Measurements from ENCODE around the gene P2RX3.
"Not testable (repeated sequence)": the region's sequence is repeated elsewhere in the genome, so short reads cannot be mapped to it uniquely, and the experiment has no call there.

P2RX3 gene

GRCh38 chr11:57338142-57338541, at the start of gene P2RX3:
Gene P2RX3, plus strand, starts transcription at chr11:57338352. Its CDS starts 199 bp downstream, at chr11:57338551.
- no peak for DNase-seq (ENCODE audit: low spot score)

DNA sequence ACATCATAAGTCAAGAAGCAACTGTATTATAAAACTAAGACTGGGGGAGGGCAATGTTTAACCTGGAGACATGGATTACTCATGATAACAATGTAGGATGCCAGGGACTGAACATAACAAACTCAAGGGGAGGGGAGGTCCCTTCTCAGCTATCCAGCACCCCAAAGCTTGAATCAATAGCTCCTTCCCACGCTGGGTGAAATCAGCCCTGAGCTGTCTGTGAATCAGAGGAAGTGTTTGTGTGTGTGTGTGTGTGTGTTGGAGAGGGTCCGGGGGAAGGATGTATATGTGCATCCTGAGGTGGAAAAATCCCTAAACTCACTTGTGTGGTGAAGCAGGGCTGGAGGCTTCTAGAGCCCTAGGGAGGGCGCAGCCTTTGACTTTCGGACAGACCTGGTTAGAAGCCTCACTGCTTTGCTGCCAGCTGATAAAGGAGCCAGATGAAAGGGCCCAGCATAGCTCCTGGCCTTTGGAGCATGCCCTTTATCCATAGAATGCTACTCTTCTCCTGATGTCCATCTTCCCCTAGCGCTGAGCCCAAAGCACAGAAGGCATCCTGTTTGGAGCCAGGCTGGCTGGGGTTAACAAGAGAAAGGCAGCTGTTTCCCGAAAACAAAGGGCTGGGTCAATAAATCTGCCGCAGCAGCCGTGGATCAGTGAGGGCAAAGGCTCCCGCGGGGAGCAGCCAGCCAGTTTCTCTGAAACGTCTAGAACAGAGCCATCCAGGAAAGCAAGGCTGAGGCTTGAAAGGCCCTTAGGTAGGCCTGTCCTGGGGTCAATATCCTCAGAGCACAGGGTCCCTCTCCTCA, 49.2 kb upstream of the P2RX3 start:
- DNase-seq (ENCODE audit: low spot score): peak; percentile 49

DNA sequence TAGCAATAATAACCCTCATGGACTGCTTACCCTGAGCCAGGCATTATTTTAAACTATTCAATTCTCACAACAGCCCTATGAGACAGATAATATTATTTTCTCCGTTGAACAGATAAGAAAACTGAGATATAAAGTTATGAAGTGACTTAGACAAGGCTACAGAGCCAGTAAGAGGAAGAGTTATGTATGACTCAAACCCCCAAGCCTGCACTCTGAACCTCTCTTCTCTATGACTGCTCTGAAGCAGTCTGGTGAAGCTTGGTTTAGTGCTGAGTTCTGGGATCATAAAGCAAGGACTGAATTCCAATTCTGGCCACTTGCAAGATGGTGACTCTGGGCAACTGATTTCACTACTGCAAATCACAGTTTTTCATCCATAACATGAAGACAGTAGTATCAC, 47.9 kb upstream of the P2RX3 start:
- peak; percentile 40 for DNase-seq (ENCODE audit: low spot score)

- peak; percentile 54 for DNase-seq (ENCODE audit: low spot score)
Observed at GRCh38 chr11:57294225-57295131, 43.7 kb upstream of the P2RX3 start.

GRCh38 chr11:57296205-57296604, 41.9 kb upstream of the P2RX3 start:
- DNase-seq (ENCODE audit: low spot score): not testable (repeated sequence)

DNA sequence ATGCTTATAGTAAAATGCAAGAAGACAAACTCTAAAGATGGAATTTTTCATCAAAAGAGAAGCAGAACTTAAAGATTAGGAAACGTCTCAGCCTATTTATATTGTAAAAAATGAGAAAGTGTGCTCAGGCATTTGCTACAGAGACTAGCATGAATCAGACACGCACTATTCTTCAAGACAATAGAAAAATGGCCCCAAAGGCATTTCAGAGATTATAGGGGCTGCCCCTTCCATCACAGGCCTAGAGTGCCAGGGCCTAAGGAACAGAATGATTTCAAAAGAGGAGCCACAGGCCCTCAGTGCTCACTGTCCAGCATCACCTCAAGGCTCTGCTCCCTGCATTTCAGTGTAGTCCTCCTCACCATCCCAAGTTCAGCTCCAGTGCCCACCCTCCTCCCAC, 40.9 kb upstream of the P2RX3 start:
- DNase-seq (ENCODE audit: low spot score): no peak

DNA sequence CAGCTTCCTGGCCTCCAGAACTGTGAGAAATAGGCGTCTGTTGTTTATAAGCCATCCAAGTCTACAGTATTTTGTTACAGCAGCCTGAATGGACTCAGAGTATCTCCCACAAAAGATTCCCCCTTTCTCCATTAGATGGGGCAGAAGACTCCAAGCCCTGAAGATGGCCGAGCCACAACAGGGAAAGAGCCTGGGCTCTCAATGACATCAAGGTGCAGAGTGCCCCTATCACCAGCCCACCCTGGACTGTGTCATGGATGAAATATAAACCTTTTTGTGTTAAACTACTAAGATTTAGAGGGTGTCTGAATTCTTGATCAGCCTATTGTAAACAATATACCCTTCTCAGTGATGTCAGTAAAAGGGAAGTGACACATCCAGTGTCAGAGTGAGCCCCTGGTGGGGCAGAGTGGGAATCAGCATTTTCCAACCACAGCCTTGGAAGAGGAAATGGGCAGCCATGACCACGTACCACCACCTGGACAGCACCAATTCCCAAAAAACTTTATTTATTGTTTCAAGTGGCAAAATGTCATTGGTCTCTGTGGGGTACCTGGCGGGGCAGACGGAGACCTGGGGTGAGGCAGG, 38.9 kb upstream of the P2RX3 start:
- no peak for DNase-seq (ENCODE audit: low spot score)

- no peak for DNase-seq (ENCODE audit: low spot score)
Observed at GRCh38 chr11:57300785-57301184, 37.4 kb upstream of the P2RX3 start.

- no peak for DNase-seq (ENCODE audit: low spot score)
Observed at GRCh38 chr11:57301711-57302423, 36.3 kb upstream of the P2RX3 start.

DNA sequence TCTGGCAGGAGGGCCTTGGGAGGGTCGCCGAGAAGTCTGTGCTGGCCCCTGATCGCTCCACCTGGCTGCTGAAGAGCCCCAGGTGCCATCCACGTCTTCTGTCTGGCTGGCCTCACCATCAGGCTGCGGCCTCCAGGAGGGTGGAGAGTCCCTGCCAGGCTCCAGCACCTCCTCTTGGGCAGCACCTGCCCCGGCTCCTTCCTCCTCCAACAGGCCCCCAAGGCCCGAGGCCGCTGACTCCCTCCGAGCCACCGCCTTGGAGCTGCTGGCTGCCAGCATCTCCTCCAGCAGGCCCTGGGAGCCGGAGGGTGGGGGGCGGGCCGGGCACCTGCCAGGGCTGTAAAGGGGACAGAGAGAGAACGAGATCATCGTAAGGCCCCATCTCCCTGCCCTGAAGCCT, 35.7 kb upstream of the P2RX3 start:
- DNase-seq (ENCODE audit: low spot score): no peak

- DNase-seq (ENCODE audit: low spot score): no peak
Observed at GRCh38 chr11:57303280-57303989, 34.7 kb upstream of the P2RX3 start.

DNA sequence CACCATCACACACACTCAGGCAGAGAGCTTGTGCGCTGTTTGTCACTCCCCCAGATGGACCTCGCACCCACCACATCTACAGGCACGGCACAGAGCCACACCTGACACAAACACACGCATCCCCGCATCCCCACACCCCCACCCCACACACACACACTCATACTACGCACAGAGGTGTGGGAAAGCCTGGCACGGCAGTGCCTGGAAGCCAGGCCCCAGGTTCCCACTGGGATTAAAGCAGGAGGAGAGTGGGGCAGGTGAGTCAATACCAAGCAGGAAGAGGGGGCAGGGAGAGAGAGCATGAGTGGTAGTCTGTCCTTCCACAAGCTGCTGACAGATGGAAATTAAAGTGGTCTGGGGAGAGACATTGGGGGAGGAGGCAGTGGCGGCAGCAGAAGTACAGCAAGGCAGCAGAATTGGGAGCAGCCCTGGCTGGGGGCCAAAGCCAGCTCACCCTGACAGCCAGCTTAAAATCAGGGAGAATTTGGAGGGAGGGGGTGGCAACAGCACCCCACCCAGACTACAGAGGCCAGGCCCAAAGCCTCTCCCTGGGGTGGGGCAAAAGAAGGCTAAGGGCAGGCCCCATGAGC, 34.1 kb upstream of the P2RX3 start:
- no peak for DNase-seq (ENCODE audit: low spot score)

- no peak for DNase-seq (ENCODE audit: low spot score)
Observed at GRCh38 chr11:57305523-57305922, 32.6 kb upstream of the P2RX3 start.

- DNase-seq (ENCODE audit: low spot score): no peak
Observed at GRCh38 chr11:57306161-57306876, 31.8 kb upstream of the P2RX3 start.

DNA sequence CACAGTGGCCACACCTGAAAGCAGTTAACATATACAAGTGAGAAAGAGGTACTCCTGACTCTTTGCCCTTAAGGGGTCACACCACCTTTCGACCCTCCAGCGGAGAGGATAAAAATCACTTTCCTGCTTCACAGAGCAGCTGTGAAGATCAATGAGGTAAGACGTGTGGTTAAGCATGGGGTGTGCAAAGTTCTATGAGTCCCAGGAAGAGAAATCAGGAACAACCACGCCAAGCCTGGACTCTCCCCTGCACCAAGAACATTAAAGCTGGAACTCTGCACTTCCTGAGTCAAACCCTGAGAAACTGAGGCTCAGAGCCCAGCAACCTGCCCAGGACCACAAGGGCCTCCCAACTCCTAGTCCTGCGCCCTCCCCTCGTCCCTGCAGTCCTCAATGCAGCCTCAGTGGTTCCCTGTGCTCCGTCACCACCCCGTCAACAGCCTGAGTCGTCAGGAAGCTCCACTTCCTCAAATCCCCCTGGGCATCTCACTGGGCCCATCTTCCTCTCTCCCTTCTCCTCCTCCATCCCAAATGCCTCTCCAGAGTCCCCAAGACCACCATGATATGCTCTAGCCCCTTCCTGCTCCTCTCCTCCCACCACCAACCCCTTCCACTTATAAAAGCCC, 31.1 kb upstream of the P2RX3 start:
- DNase-seq (ENCODE audit: low spot score): no peak

DNA sequence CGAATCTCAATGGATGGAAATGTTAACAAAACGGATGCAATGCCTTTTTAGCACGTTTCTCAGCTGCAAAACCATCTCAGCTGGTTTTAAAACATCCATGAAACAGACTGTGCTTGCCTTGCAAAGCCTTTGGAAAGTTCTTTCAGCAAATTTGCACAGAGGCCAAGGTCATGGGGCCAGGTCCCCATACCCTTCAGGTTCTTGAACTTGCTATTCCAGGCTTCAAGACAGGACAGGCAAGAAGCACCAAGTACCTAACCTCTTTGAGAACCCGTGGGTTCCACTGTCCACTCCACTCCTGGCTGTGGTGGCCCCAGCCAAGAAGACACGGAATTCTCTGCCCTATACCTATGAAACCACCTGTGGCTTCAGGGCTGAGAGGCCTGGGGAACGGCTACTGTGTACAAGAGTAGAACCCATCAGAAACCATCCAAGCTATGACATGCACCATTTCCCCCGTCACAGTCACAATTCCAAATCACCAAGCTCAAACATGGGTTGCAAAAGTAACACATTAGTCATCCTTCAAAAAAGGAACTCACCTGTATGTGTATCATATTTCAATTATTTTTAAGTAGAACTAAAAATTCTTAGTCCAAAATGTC, 30.4 kb upstream of the P2RX3 start:
- DNase-seq (ENCODE audit: low spot score): no peak

DNA sequence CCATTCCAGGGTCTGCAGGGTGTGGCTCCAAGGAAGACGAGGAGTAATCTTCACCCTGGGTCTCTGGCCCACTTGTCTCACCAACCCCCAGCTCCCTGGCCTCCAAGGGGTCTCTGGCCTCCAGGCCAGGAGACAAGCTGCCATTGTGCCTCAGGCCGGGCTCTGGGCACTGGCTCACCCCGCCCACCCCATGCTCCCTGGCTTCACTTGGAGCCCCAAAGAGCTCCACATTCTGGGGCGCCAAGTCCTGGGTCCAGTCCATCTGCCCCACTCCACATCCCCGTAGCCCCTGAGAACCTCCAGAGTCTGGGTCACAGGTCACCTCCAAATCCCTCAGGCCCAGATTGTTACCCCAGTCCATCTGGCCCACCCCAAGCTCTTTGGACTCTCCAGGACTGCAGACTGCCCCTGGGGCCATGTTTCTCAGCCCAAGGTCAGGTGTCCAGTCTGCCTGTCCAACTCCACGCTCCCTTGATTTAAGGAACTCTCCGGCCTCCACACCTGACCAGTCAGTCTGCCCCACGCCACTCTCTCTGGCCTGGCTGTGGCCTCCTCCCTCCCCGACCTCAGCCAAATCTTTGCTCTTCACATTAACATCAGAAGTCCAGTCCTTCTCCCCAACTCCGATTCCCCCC, 29.6 kb upstream of the P2RX3 start:
- no peak for DNase-seq (ENCODE audit: low spot score)

GRCh38 chr11:57309106-57310059, 28.8 kb upstream of the P2RX3 start:
- no peak for DNase-seq (ENCODE audit: low spot score)
